Measurements from ENCODE around the gene POU5F2.

DNA sequence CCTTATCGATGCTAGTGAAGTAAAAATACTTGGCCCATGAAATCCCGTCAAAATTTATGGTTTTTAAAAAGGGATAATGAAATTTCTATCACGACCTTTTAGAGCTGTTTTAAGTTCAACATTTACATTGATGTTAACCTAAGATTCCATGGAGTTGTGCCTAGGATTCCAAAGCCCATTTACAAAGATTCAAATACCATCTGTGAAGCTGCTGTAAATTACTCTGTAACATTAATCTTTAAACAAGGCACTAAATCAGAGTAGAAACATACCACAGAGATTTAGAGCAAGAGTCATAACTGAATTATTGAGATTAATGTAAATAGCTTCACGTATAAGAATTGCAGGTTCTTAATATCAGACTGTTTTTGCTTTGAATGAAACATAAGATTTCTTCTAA is 17.7 kb downstream of the POU5F2 start:
- TF ChIP-seq RAD21 (IDR thresholded peaks at IDR 0.05; ENCODE audit: low read length) (no peak), RFX5 (IDR thresholded peaks at IDR 0.05; ENCODE audit: low read depth, low read length) (no peak)

Measured in IMR-90 (cell line).